HG02870 (cell line): ENCODE data around the gene RNF215.
A peak's percentile ranks its signal among the peaks of the same experiment; 100 is the strongest.

Source experiments
- ATAC-seq: cut with Tn5 transposase; IDR thresholded peaks from one replicate; pipeline ENCODE4 v1.9.1; 2021; ENCODE audit warnings: mild to moderate bottlenecking, moderate library complexity; ENCODE audit not compliant: unreplicated experiment

Gene RNF215

GRCh38 chr22:30386960-30387827 lies at the start of gene RNF215:
Gene RNF215 (minus strand): TSS chr22:30387411. CDS start chr22:30387313, 98 bp downstream.
- peak; percentile 56 for ATAC-seq

GRCh38 chr22:30436196-30436595 lies 49.0 kb upstream of the RNF215 start:
- ATAC-seq: no peak

GRCh38 chr22:30435674-30436126 lies 48.5 kb upstream of the RNF215 start:
- ATAC-seq: no peak

GRCh38 chr22:30434843-30435242 lies 47.6 kb upstream of the RNF215 start:
- ATAC-seq: no peak

- no peak for ATAC-seq
Observed at GRCh38 chr22:30433773-30434172, 46.6 kb upstream of the RNF215 start.

- no peak for ATAC-seq
Observed at GRCh38 chr22:30433227-30433626, 46.0 kb upstream of the RNF215 start.

GRCh38 chr22:30432520-30432919 lies 45.3 kb upstream of the RNF215 start:
- ATAC-seq: no peak

GRCh38 chr22:30432096-30432495 lies 44.9 kb upstream of the RNF215 start:
- no peak for ATAC-seq

- no peak for ATAC-seq
Observed at GRCh38 chr22:30430933-30431332, 43.7 kb upstream of the RNF215 start.

- no peak for ATAC-seq
Observed at GRCh38 chr22:30429887-30430286, 42.7 kb upstream of the RNF215 start.

- no peak for ATAC-seq
Observed at GRCh38 chr22:30427871-30428270, 40.7 kb upstream of the RNF215 start.

- ATAC-seq: no peak
Observed at GRCh38 chr22:30426388-30427353, 39.5 kb upstream of the RNF215 start.

- no peak for ATAC-seq
Observed at GRCh38 chr22:30425616-30426387, 38.6 kb upstream of the RNF215 start, which contains the start of gene MTFP1. Gene MTFP1 (plus strand): TSS chr22:30425768. CDS start chr22:30425880, 112 bp downstream.

- no peak for ATAC-seq
Observed at GRCh38 chr22:30425327-30425615, 38.1 kb upstream of the RNF215 start.

- ATAC-seq: no peak
Observed at GRCh38 chr22:30424534-30425326, 37.5 kb upstream of the RNF215 start.

GRCh38 chr22:30423959-30424533 lies 36.8 kb upstream of the RNF215 start:
- peak; percentile 85 for ATAC-seq

GRCh38 chr22:30423301-30423958 lies 36.2 kb upstream of the RNF215 start:
- ATAC-seq: peak; percentile 16

GRCh38 chr22:30422481-30423300 lies 35.5 kb upstream of the RNF215 start:
- no peak for ATAC-seq
